ENCODE measurements around the gene LETM1.

The LETM1 gene

DNA sequence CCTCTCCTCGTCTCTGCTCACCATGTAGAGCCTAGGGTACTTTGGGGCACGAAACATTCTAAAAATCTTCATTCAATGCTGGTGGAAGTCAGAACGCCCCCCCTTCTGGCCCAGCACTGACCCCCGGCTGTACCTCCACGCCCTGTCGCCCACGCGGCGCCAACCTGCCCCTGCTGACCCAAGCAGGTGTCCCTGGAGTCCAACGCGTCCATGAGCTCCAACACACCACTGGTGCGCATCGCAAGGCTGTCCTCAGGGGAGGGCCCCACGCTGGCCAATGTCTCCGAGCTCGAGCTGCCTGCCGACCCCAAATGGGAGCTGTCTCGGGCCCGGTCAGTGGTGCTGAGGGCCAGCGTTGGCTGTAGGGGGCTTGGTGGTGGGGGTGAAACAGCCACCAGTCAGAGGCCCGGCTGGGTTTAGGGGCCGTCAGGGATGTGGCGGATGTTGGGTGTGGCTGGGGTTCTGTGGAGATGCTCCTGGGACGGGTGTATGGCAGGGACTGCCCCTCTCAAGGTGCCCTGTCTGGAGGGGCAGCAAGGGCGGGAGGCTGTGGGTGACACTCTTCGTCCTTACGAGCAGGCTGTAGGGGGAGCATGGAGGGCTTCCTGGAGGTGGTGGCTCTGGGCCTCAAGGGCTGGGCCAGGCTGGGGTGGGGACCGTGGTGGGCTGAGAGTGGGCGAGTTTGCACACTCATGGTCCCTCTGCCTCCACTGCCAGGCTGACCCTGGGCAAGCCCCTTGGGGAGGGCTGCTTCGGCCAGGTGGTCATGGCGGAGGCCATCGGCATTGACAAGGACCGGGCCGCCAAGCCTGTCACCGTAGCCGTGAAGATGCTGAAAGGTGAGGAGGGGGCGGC lies 51.1 kb downstream of the LETM1 start:
- DNase-seq, result no peak

DNA sequence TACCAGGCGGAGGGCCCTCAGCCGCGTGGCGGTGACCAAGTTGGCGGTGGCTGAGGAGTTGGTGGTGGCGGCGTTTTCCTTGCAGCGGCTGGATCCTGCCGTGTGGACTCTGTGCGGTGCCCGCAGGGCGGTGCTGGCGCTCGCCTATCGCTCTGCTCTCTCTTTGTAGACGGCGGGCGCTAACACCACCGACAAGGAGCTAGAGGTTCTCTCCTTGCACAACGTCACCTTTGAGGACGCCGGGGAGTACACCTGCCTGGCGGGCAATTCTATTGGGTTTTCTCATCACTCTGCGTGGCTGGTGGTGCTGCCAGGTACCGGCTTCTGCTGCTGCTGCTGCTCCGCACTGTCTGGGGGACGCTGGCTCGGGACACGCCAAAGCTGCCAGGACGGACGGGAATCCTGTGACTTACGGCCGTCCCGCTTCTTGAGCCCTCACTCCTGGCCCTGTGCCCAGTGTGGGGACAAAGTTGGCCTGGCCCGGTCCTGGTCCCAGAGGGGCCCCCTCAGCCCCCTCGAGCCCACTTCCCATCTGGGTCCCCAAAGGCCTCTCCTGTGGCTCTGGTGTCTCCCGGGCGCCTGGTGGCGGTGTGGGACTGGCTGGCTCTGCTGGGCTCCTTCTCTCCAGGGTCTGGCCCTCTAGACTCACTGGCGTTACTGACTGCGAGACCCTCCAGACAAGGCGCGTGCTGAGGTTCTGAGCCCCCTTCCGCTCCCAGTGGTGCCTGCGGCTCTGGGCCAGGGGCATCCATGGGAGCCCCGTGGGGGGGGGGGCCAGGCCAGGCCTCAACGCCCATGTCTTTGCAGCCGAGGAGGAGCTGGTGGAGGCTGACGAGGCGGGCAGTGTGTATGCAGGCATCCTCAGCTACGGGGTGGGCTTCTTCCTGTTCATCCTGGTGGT lies 52.2 kb downstream of the LETM1 start:
- DNase-seq, result no peak

DNA sequence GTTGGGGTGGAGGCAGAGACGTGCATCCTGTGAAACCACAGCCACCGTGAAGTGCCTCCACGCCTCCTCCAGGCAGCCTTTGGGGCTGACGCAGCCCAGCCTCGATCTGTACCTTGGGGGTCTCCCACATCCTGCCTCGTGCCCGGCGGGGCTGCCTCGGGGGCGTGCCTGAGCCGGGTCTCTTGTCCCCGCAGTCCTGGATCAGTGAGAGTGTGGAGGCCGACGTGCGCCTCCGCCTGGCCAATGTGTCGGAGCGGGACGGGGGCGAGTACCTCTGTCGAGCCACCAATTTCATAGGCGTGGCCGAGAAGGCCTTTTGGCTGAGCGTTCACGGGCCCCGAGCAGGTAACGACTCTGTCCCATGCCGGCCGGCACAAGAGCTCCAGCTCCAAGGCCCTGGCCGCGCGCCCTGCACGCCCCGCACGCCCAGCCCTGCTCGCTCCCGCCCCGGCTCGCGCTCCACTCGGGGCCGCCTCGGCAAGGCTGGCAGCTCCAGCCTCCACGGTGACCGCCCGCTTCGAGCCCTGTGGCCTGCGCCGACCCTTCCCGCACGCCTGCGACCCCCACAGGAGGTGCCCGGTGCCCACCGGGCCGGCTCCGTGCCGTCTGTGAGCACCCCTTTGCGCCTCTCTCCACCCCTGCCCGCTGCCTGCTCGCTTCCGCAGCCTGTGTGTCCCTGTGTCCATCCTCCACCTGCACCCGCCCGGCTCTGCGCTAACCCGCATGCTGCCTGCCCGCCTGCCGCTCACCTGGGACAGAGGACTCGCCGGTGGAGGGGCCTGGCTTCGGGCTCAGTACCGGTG lies 53.0 kb downstream of the LETM1 start:
- DNase-seq, result no peak

DNA sequence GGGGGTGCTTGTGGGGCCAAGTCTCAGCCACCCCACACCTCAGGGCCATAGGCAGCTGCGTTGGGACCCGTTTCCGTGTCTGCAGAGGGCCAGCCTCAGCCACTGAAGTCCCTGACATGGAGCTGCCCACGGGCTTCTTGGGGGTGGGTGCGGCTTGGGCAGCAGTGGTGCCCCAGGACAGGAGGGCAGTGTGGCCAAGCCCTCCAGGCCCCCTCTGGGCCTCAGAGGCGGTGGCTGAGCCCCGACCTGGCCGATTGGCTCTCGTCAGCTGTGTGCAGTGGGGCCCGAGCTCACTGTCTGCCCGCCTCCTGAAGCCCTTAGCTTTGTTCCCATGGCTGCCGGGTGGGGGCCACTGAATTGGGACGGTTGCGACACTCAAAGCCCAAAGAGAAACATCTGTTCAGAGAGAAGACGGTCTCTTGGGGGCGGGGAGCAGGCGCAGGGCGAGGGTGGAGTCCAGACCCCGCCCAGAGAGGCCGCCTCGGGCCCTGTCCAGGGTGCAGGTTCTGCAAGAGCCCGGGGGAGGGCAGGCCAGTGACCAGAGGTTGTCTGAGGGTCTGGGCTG lies 53.7 kb downstream of the LETM1 start:
- DNase-seq, result no peak

DNA sequence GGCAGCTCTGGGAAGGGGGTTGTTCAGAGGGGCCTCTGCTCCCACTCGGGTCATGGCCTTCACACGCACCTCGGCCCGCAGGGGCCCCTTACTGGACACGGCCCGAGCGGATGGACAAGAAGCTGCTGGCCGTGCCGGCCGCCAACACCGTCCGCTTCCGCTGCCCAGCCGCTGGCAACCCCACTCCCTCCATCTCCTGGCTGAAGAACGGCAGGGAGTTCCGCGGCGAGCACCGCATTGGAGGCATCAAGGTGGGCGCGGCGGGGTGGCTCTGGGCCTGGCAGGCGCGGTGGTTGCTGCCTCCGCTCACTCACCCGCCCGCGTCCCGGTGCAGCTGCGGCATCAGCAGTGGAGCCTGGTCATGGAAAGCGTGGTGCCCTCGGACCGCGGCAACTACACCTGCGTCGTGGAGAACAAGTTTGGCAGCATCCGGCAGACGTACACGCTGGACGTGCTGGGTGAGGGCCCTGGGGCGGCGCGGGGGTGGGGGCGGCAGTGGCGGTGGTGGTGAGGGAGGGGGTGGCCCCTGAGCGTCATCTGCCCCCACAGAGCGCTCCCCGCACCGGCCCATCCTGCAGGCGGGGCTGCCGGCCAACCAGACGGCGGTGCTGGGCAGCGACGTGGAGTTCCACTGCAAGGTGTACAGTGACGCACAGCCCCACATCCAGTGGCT lies 54.5 kb downstream of the LETM1 start:
- no peak for DNase-seq

DNA sequence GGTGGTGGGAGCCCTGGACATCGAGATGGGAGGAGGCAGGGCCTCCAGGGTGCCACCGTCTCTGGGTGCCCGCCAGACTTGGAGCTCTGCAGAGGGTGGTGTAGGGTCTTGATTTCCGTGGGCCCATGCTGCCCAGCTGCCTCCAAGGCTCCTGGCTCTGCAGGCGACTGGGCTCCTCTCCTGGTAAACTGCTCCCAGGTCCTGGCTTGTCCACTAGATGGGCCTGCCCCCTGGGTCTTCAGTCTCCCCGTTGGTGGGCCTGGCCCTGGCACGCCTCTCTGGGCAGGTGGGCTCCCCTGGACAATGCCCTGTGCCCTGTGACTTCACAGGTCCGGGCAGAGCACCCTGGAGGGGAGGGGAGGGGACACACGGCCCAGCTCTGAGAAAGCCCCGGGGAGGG lies 55.2 kb downstream of the LETM1 start:
- DNase-seq, result no peak

DNA sequence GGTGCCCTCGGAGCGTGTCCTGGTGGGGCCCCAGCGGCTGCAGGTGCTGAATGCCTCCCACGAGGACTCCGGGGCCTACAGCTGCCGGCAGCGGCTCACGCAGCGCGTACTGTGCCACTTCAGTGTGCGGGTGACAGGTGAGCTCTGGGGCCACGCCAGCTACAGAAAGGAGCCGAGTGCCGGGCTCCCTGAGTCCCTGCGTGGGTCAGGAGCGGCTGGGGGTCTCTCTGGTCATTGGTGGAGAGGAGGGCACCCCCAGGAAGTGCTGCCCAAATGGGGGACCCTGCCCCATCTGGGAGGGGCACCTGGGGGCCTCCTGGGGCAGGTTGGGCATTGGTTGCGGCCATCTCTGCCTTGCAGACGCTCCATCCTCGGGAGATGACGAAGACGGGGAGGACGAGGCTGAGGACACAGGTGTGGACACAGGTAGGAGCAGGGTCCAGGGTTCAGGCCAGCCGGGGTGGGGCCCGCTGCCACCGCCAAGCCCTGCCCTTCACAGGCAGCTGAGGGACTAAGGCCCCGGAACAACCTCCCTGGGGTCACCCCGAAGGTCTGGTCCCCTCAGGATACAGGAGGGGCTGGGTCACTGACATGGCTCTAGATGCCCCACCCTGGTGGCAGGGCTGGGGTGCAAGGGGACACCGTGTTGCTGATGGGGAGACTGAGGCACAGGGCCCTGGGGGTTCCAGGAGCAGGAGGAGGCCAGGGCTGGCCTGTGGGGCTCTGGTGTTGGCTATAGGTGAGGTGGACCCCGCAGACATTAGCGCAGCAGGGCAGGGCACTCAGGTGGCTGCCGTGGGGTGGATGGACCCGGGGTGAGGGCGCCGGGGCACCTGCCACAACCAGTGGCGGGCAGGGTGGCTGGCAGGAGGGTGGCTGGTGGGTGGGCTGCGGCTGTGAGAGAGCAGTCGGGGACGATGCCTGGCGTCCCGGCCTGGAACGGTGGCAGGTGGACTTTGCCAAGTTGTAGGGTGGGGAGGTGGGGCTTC lies 56.3 kb downstream of the LETM1 start:
- DNase-seq, result no peak

DNA sequence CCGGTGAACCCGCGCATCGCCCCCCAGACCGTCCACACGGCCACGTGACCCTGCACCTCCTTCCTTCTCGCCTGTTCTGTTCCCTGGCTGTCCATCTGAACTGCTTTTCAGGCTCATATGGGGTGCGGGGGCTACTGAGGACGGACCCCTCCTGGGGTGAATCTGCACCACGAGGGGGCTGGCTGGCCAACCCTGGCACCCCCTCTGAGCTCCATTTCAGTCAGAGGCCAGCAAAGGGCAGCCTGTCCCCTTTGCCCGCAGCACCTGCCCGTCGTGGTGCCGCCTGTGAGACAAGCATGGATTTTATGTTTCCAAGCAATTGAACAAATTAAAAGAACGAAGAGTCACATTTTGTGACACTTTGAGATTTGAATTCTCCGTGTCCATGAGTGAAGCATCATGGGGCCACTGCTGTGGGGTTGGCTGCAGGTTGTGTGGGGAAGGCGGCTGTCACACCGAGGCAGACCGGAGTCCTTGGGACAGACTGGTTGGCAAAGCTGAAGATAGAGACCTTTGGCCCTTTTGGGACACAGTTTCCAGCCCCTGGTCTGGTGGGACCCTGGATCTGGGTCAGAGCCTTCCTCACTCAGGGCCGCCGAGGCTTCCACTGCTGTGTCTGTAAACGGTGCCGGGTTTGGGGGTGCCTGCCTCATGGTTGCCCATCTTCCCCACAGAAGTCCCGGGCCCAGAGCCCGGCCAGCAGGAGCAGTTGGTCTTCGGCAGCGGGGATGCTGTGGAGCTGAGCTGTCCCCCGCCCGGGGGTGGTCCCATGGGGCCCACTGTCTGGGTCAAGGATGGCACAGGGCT lies 57.2 kb downstream of the LETM1 start:
- no peak for DNase-seq

DNA sequence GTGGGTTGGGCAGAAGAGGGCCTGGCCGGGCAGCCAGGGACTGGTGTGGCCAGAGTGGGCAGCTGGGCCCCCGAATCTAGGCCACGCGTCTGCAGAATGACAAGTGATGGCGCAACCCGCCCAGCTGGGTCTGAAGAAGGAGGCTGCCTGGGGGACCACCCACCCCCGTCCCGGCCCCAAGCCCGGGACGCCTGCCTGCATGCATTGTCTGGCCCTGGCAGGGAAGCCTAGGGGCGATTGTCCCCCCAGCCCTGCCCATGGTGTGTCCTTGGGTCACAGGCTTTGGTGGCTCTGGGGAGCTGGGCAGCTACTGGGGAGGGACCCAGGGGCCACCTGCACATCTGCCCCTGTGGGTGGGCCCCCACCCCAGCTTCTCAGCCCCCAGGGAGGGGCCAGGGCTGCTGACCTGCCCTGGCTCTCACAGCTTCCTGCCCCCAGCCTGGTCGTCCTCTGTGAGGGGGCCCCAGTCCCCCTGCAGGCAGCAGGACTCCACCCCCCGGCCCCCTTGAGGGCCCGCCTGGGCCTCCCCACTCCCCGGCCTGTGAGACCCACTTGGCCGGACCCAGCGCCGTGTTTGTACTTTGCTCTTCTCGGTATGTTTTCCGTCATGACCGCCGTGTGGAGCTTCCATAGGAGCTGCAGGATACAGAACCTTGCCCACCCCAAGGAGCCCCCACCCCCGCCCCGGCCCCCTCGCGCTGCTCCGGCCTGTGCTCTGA lies 57.9 kb downstream of the LETM1 start:
- DNase-seq, result no peak

DNA sequence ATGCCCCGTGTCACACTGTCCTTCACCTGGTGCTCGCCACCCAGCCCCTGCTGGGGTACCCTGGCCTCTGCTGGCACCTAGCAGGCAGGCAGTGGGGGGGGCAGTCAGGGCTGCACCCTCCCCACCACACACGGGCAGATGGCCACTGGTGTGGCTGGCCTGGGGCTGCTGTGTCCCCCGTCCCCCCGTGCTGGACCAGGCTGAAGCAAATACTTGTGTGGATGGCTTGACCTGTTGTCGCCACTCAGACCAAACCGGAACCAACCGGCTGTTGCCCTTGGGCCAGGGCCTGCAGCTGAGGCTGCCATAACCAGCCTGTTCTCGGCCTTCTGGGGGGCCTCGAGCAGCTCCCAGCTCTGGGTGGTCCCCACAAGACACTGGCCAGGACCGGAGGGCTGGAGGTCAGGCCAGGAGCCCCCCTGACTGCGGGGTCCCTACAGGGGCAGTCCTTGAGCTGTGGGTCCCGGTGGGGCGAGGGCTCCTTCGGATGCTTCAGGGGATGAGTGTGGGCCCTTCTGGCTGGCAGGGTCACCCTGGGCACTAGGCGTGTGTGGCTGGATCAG lies 58.6 kb downstream of the LETM1 start:
- DNase-seq, result no peak

DNA sequence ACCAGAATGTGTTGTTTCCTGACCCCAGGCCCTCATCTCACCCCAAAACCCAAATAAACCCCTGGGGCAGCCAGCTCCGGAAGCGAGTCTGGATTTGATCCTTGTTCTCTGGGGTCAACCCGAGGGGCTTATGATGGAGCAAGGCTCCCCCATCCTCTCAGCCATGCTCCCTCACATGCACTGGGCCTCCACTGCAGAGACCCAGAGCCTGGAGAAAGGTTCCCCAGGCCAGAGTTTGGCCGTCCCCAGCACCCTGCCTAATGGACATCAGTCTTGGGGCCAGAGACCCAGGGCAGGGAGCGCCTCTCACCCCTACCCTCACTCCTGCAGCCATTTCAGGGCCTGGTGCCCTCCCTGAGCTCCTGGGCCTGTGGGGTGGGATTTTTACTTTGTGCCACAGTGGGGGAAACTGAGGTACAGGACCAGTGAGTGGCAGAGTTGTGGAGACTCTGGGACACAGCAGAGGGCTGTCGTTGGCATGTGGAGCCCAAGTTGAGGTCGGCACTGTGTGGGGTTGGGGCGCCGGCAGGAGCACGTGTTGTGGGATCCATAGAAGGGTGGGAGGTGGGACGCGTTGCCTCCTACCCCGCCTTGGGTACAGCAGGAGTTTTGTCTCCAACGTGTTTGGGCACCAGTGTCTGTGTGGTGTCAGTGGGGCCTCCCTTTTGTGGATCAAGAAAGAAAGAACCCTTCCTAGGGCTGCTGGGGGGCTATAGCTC lies 59.3 kb downstream of the LETM1 start:
- no peak for DNase-seq

DNA sequence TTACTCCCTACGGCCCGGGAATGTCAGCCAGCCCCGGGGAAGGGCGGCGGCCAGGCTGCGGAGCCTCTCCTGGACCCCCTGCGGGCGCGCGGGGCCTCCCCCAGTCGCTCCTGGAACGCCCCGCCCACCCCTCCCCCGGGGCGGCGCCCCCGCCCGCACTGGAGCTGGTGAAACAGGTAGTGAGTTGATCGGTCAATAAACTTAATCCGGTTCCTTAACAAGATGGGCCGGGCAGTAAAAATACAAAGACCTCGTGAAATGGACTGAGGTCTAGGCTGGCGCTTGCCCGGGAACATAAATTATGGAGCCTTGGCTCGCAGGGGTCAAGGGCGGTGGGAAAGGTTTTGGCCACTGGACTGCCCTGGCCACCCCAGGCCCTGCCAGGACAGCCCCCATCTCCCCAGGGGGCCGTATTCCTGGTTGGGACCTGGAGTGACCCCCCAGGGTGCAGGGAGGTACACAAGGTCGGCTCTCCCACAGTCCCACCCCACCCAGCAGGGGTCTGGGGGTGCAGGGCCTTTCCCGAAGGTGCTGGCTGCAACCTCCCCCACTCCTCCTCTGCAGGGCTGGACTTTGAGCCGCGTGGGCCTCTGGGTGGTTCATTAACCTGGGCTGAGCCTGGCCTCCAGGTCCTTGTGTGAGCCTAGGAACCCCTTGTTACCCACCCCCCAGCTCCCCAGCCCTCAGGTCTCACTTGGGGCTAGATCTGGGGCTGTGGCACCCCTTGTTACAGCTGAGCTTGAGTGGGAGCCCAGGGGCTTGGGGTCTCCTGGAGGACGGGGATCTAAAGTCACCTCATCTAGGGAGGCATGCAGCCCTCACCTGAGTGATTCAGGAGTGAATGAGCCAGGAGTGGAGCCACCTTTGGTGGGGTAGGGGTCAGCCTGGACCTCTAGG lies 60.4 kb downstream of the LETM1 start:
- DNase-seq, result no peak

DNA sequence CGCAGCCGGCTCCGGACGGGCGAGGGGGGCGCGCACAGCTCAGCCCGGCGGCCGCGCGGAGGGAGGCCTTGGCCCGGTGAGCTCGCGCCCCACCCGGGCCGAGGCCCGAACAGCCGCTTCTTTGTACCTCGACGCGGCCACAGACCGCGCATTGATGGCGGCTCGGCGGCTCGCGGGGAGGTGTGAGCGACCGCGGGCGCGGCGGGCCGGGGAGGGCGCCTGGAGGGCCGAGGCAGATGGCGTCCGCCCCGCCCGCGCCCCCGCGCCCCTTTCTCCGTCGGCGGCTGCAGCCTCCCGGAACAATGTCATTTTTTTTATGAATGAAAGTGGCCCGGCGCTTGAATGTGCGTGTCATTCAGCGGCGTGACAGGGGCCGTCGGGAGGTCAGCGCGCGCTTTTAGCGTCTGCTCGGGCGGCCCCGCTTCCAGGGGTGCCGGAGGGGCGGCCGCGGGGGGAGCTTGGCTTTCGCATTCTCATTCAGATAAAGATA lies 61.1 kb downstream of the LETM1 start:
- DNase-seq, result no peak

DNA sequence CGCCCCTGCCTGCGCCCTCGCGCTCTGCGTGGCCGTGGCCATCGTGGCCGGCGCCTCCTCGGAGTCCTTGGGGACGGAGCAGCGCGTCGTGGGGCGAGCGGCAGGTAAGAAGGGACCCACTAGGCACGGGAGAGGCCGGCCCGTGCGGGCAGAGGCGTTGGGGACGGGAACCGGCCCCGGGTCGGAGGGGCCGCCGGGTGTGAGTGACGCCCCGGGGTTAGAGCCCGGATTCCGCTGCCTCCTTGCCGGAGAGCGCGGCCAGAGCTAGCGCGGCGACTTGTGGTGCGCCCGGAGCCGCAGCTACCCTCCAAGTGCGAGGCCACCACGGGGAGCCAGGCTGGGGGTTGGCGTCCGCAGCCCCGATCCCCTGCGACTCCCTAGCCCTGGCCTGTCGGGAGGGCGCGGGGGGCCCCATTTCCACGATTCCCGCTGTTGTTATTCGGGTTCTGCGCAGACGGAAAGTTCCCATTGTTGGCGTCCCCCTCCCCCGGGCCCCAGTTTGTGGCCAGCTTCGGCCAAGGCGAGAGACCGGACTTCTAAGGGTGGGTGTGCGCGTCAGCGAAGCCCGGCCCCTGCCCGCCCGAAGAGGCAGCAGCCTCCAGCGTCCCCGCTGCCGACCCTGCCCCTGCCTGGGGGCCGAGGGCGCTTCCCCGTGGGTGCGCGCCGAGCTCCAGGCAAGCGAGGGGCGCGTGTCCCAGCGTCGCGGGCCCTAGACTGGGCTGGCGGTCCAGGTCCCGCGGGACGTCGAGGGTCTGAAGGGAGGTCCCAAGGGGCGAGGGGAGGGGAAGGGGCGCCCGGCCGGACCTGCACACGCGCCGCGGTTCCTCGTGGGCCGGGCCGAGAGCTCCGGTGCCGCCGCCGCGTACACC lies 61.8 kb downstream of the LETM1 start:
- DNase-seq, result no peak

DNA sequence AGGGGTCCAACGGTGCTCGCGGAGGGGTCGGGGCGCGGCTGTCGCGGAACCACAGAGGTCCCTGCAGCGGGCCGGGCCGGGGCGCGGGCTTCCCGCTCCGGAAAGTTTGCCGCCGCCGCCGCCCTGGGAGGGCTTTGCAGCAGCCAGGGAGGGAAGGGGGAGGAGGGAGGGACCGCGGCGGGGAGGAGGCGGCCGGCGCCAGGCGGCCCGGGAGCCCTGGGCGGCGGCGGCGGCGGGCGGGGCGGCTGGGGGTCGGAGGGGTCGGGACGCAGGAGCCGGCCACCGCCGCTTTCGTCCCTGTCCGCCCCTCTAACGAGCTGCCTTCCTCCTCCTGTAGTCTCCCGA lies 62.5 kb downstream of the LETM1 start:
- DNase-seq, result no peak

DNA sequence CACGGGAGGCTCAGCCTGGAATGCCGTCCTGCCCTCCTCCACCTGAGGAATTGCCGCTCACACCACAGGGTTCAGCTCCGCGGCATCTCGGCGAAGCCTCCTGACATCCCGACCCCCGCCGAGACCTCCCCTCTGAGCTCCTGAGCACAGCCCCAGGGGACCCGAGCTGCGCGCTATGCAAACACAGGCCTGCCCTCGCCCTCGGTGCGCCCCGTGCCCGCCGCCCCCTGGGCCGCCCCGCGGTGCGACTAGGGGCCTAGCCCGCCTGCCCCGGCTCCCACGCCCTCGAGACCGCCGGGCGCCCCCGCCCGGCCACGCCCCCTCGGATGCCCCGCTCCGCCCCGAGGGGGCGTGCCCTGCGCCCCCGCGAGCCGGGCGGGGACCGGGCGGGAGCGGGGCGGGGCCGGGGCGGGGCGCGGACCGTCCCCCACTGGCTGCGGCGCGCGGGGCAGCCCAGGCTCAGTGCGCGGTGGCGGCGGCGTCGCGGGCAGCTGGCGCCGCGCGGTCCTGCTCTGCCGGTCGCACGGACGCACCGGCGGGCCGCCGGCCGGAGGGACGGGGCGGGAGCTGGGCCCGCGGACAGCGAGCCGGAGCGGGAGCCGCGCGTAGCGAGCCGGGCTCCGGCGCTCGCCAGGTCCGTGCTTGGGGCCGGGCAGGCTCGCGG lies 63.0 kb downstream of the LETM1 start, which contains the start of gene FGFR3:
Gene FGFR3 (plus strand): TSS at position 462 of the 664 bp plus-strand sequence. CDS start 642 bp downstream, outside the sequence.
- DNase-seq, result peak in 1 of 2 experiments; percentile 20
